CD14-positive monocyte (primary cell): ENCODE results near the gene PUM1. TPM values are rescaled to one million over a fixed set of nuclear protein-coding genes. Genes with fewer than 3 reads are reported as not detected.

Experiments used
- DNase-seq, 3 donors: peaks; one replicate each; pipeline ENCODE4 v3.0.0-alpha.2; 2011 to 2022
- H2AFZ ChIP-seq: 2 replicates; pipeline ENCODE4 v1.6.0; 2012; ENCODE audit warnings: mild to moderate bottlenecking, low read depth, low read length, inconsistent platforms; ENCODE audit not compliant: insufficient read depth, poor library complexity, severe bottlenecking
- H3K27ac ChIP-seq, 2 donors: 1 replicate in 1 of 2; 2 replicates in 1 of 2; pipeline ENCODE4 v1.5.1; 2012 to 2013; ENCODE audit warnings: low read length in 2 of 2, control low read depth in 1 of 2, inconsistent platforms in 1 of 2, low read depth in 1 of 2, mild to moderate bottlenecking in 1 of 2
- H3K27me3 ChIP-seq, 2 donors: one replicate each; pipeline versions ENCODE4 v1.6.0 to v1.6.1; 2011 to 2013; ENCODE audit warnings: low read length in 2 of 2; ENCODE audit not compliant: control insufficient read depth in 2 of 2, insufficient read depth in 2 of 2
- H3K36me3 ChIP-seq, 2 donors: replicated peaks in 1 of 2; 1 replicate in 1 of 2; 2 replicates in 1 of 2; pipeline versions ENCODE4 v1.5.1 to v1.6.1; 2012 to 2013; ENCODE audit warnings: low read length in 2 of 2, control low read depth in 1 of 2, inconsistent platforms in 1 of 2, mild to moderate bottlenecking in 1 of 2; ENCODE audit not compliant: insufficient read depth in 2 of 2, control insufficient read depth in 1 of 2
- H3K4me1 ChIP-seq, 2 donors: 1 replicate in 1 of 2; 2 replicates in 1 of 2; pipeline versions ENCODE4 v1.5.1 to v1.6.1; 2012 to 2013; ENCODE audit warnings: low read length in 2 of 2, control low read depth in 1 of 2, inconsistent platforms in 1 of 2, mild to moderate bottlenecking in 1 of 2, moderate library complexity in 1 of 2; ENCODE audit not compliant: insufficient read depth in 2 of 2, control insufficient read depth in 1 of 2
- H3K4me2 ChIP-seq: replicated peaks from 2 replicates; pipeline ENCODE3; 2012; ENCODE audit warnings: low read length, moderate library complexity, mild to moderate bottlenecking; ENCODE audit not compliant: poor library complexity, severe bottlenecking; ENCODE audit errors: extremely low read depth
- H3K4me3 ChIP-seq, 3 experiments: fragments of 200-600 bp in 1 of 3; sonication (generic) in 1 of 3; replicated peaks in 1 of 3; 1 replicate in 2 of 3; 2 replicates in 1 of 3; pipeline ENCODE4 v1.5.1; 2011 to 2013; ENCODE audit warnings: low read length in 3 of 3, mild to moderate bottlenecking in 3 of 3, control low read depth in 2 of 3, low read depth in 2 of 3, inconsistent platforms in 1 of 3, moderate library complexity in 1 of 3
- H3K79me2 ChIP-seq: 2 replicates; pipeline ENCODE4 v1.6.0; 2012; ENCODE audit warnings: mild to moderate bottlenecking, control low read depth, inconsistent platforms, low read length, moderate library complexity; ENCODE audit not compliant: insufficient read depth
- H3K9ac ChIP-seq: 2 replicates; pipeline ENCODE4 v1.6.0; 2017; ENCODE audit warnings: low read length, mild to moderate bottlenecking; ENCODE audit not compliant: insufficient read depth, poor library complexity, severe bottlenecking
- H3K9me3 ChIP-seq, 2 donors: replicated peaks in 1 of 2; 1 replicate in 1 of 2; 2 replicates in 1 of 2; pipeline versions ENCODE4 v1.5.1 to v1.6.1; 2012 to 2013; ENCODE audit warnings: low read length in 2 of 2, control low read depth in 1 of 2; ENCODE audit not compliant: control insufficient read depth in 1 of 2, insufficient read depth in 1 of 2
- H4K20me1 ChIP-seq: 2 replicates; pipeline ENCODE4 v1.6.0; 2012; ENCODE audit warnings: mild to moderate bottlenecking, low read length, control low read depth, moderate library complexity; ENCODE audit not compliant: insufficient read depth
- H3K27ac Mint-ChIP-seq, 7 donors: one replicate each; pipeline ENCODE4 v1.8.0; 2020; ENCODE audit warnings: mild to moderate bottlenecking in 7 of 7, mixed read lengths in 7 of 7, moderate library complexity in 6 of 7, inconsistent platforms in 2 of 7
- H3K27me3 Mint-ChIP-seq, 3 donors: one replicate each; pipeline ENCODE4 v1.8.0; 2021 to 2022; ENCODE audit warnings: low read depth in 3 of 3, mild to moderate bottlenecking in 3 of 3, mixed read lengths in 3 of 3, moderate library complexity in 3 of 3, inconsistent platforms in 1 of 3
- H3K36me3 Mint-ChIP-seq, 2 donors: one replicate each; pipeline ENCODE4 v1.8.0; 2020; ENCODE audit warnings: mixed read lengths in 2 of 2, inconsistent platforms in 1 of 2, mild to moderate bottlenecking in 1 of 2
- H3K4me1 Mint-ChIP-seq: one replicate; pipeline ENCODE4 v1.8.0; 2020; ENCODE audit warnings: mild to moderate bottlenecking, mixed read lengths
- H3K4me3 Mint-ChIP-seq, 2 donors: one replicate each; pipeline ENCODE4 v1.8.0; 2020; ENCODE audit warnings: mild to moderate bottlenecking in 2 of 2, mixed read lengths in 2 of 2, moderate library complexity in 1 of 2
- H3K9me3 Mint-ChIP-seq, 7 donors: one replicate each; pipeline ENCODE4 v1.8.0; 2020 to 2022; ENCODE audit warnings: mixed read lengths in 7 of 7, mild to moderate bottlenecking in 6 of 7, moderate library complexity in 6 of 7, inconsistent platforms in 2 of 7
- CTCF ChIP-seq: fragments of 200-600 bp; IDR thresholded peaks from one replicate; pipeline ENCODE4 v1.8.0; 2022; ENCODE audit warnings: antibody characterized with exemption, mild to moderate bottlenecking
- WGBS: methylation state at CpG from one replicate; pipeline ENCODE4 v1.1.5; 2013; ENCODE audit warnings: missing lambda C conversion rate; ENCODE audit not compliant: insufficient coverage; 5-methylcytosine and 5-hydroxymethylcytosine counted together
- intact Hi-C, 2 donors: fragments of 100-400 bp; cut with micrococcal nuclease; formaldehyde crosslinking; loops; one replicate each; pipeline versions ENCODE4 v1.15.0 to v1.15.1; 2023
- polyA plus RNA-seq, 3 donors: library from polyadenylated mRNA; depleted of rRNA in 1 of 3; unstranded in 2 of 3; stranded (reverse) in 1 of 3; fragments of 300-500 nt in 2 of 3; fragments of >200 nt in 1 of 3; fragmentation: Illumina TruSeq in 2 of 3; gene quantifications; 1 replicate in 2 of 3; 2 replicates in 1 of 3; pipeline ENCODE4 v1.2.3, GENCODE V29; 2012 to 2021

Gene PUM1
- polyA plus RNA-seq, 3 donors, result 55.0 to 86.1 (median 62.4) TPM

GRCh38 chr1:30991862-30992606 lies 73.5 kb downstream of the PUM1 start:
- H3K9me3 Mint-ChIP-seq, result no peaks in the 10 kb centered on the region
- no peak overlapping the region for H3K4me3 Mint-ChIP-seq
- no peaks in the 10 kb centered on the region for H3K27me3 Mint-ChIP-seq
- no peak for DNase-seq
- no peak overlapping the region for H3K4me2 ChIP-seq
- H3K4me3 ChIP-seq, result no peak overlapping the region
- H3K9me3 ChIP-seq, result no peaks in the 10 kb centered on the region
- WGBS, result 100% methylated on average over 1 of the region's 6 CpGs
- H3K36me3 Mint-ChIP-seq, result peaks cover 50 to 76% of the 10 kb centered on the region in 2 donors
- intact Hi-C loops, result no loop called here
- peaks cover 100% of the 10 kb centered on the region for H4K20me1 ChIP-seq
- H3K27ac Mint-ChIP-seq, result peak overlapping the region; percentile 0 to 86 (median 46)
- H3K4me1 Mint-ChIP-seq, result peaks cover 64% of the 10 kb centered on the region
- H3K27ac ChIP-seq, result peak overlapping the region in 1 of 2 donors; percentile 58
- TF ChIP-seq CTCF, result no peak
- H3K4me1 ChIP-seq, result peaks cover 11% of the 10 kb centered on the region in 2 donors
- no peaks in the 10 kb centered on the region for H3K27me3 ChIP-seq
- peaks cover 98% of the 10 kb centered on the region for H3K79me2 ChIP-seq
- peaks cover 42 to 94% of the 10 kb centered on the region in 2 donors for H3K36me3 ChIP-seq
- H2AFZ ChIP-seq, result no peak overlapping the region
- no peak overlapping the region for H3K9ac ChIP-seq

- Histone ChIP-seq H4K20me1 (peaks cover 100% of the 10 kb centered on the region), H3K9ac (no peak overlapping the region), H3K27ac (no peak overlapping the region), H3K4me3 (no peak overlapping the region), H3K4me1 (peaks cover 4% of the 10 kb centered on the region in 2 donors), H3K36me3 (peaks cover 38 to 90% of the 10 kb centered on the region in 2 donors), H3K4me2 (no peak overlapping the region), H2AFZ (no peak overlapping the region), H3K79me2 (peaks cover 98% of the 10 kb centered on the region), H3K27me3 (no peaks in the 10 kb centered on the region), H3K9me3 (no peaks in the 10 kb centered on the region)
- peaks cover 49 to 73% of the 10 kb centered on the region in 2 donors for H3K36me3 Mint-ChIP-seq
- peaks cover 51% of the 10 kb centered on the region for H3K4me1 Mint-ChIP-seq
- intact Hi-C loops, result no loop called here
- no peaks in the 10 kb centered on the region for H3K27me3 Mint-ChIP-seq
- no peak for DNase-seq
- H3K9me3 Mint-ChIP-seq, result no peaks in the 10 kb centered on the region
- no peak for TF ChIP-seq CTCF
- H3K4me3 Mint-ChIP-seq, result no peak overlapping the region
- WGBS, result no CpG with 5 or more reads among the region's 3 CpGs
- no peak overlapping the region for H3K27ac Mint-ChIP-seq
Observed at GRCh38 chr1:30990591-30990990, 74.9 kb downstream of the PUM1 start.
